GM12865 (cell line): Measurements from ENCODE around the gene PLXNB2.
A peak's percentile ranks its signal among the peaks of the same experiment; 100 is the strongest.

ENCODE experiments used
- DNase-seq: peaks from one replicate; pipeline ENCODE4 v3.0.0; 2010; ENCODE audit warnings: low read depth
- H3K4me3 ChIP-seq: 2 replicates; pipeline ENCODE4 v1.5.1; 2011; ENCODE audit warnings: mild to moderate bottlenecking, low read depth, low read length, control low read depth
- CTCF ChIP-seq: IDR thresholded peaks from 2 replicates; pipeline ENCODE4 v1.5.1; 2011; ENCODE audit warnings: low read length, control low read depth, low read depth, inconsistent platforms; ENCODE audit not compliant: insufficient read depth; ENCODE audit errors: missing control alignments

Gene PLXNB2

DNA sequence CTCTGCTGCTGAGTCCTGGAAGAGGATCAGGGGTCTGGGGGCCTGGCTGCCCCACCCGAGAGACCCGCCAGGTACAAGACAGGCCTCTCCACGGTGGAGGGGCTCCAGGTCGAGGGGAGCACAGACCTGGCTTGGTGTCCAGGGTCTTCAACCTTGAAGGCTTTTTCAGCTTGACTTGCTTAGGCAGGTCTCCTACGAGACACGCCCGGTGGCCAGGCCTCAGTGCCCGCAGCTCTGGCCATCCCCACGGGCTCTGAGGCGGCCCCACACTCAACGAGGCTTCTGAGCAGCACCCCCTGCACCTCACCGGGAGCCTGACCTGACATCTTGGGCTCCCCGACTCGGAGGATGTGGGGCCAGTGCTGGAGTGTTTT, 6.6 kb upstream of the PLXNB2 start:
- no peak for DNase-seq
- TF ChIP-seq CTCF, result no peak
- peak overlapping the region; percentile 92 for H3K4me3 ChIP-seq

GRCh38 chr22:50313600-50313999, 6.2 kb upstream of the PLXNB2 start:
- no peak for TF ChIP-seq CTCF
- H3K4me3 ChIP-seq, result peak overlapping the region; percentile 92
- DNase-seq, result no peak

DNA sequence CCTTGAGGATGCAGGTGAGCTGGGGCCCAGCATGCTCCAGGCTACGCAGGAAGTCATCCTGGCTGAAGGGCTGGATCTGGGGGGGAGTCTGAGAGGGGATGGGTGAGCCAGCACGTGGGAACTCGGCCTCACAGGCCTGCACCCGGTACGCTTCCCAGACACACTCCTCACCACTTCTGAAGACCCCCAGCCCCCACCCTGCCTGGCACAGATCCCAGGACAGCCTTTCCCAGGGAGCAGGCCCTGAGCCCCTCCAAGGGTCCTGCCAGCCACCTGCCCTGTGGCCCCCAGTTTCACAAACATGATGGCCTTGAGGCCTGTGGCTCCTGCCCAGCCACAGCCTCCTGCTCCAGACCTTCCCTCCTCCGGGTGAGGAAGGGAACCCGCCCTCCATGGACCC, 5.6 kb upstream of the PLXNB2 start:
- no peak for DNase-seq
- no peak overlapping the region for H3K4me3 ChIP-seq

GRCh38 chr22:50312371-50312770, 4.9 kb upstream of the PLXNB2 start:
- no peak overlapping the region for H3K4me3 ChIP-seq
- no peak for DNase-seq
- TF ChIP-seq CTCF, result no peak

More for the DNA sequence above, 5.6 kb upstream of the PLXNB2 start:
- no peak for TF ChIP-seq CTCF

- no peak for TF ChIP-seq CTCF
- no peak for DNase-seq
- no peak overlapping the region for H3K4me3 ChIP-seq
Observed at GRCh38 chr22:50311606-50312351, 4.3 kb upstream of the PLXNB2 start.

DNA sequence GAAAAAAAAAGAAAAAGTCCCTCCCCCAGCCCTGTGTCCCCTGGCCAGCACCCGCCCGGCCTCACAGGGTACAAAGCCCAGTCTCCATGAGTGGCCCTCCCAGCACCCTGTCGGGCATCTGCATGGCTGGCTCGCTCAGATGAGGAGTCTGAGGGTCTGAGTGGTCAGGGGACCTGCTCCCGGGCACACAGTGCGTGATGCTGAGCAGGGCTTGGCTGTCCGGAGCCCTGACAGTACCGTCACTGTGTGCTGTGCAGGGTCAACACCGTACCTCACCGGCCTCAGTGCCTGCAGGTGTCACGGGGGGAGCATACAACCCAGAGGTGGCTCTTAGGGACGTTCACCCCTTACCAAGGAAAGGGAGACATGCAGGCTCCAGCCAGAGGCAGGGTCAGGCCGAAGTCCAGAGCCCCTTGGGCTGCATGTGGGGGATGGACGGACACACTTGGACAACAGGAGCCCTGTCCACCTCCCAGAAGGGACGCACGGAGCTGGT, 3.6 kb upstream of the PLXNB2 start:
- no peak overlapping the region for H3K4me3 ChIP-seq
- no peak for DNase-seq
- no peak for TF ChIP-seq CTCF
